NCI-H1048 (cell line): ENCODE measurements around the gene ACOX3.
"Not testable (repeated sequence)": the region's sequence is repeated elsewhere in the genome, so short reads cannot be mapped to it uniquely, and the experiment has no call there.

ENCODE experiments used
- DNase-seq: peaks from one replicate; lab custom pipeline; 2025; lab: John Stamatoyannopoulos, UW

The ACOX3 gene

GRCh38 chr4:8352368-8353157 is 88.0 kb downstream of the ACOX3 start:
- no peak for DNase-seq

GRCh38 chr4:8351931-8352367 is 88.6 kb downstream of the ACOX3 start:
- no peak for DNase-seq

- no peak for DNase-seq
Observed at GRCh38 chr4:8350841-8351461, 89.6 kb downstream of the ACOX3 start.

- no peak for DNase-seq
Observed at GRCh38 chr4:8350352-8350751, 90.2 kb downstream of the ACOX3 start.

GRCh38 chr4:8349664-8350236 is 90.8 kb downstream of the ACOX3 start:
- DNase-seq, result no peak

GRCh38 chr4:8349236-8349635 is 91.3 kb downstream of the ACOX3 start:
- DNase-seq, result not testable (repeated sequence)

GRCh38 chr4:8348071-8348470 is 92.5 kb downstream of the ACOX3 start:
- DNase-seq, result no peak

- DNase-seq, result no peak
Observed at GRCh38 chr4:8347660-8348059, 92.9 kb downstream of the ACOX3 start.

- no peak for DNase-seq
Observed at GRCh38 chr4:8346838-8347605, 93.5 kb downstream of the ACOX3 start.

GRCh38 chr4:8345946-8346814 is 94.3 kb downstream of the ACOX3 start:
- no peak for DNase-seq

- DNase-seq, result no peak
Observed at GRCh38 chr4:8345053-8345945, 95.2 kb downstream of the ACOX3 start.

- no peak for DNase-seq
Observed at GRCh38 chr4:8344377-8344776, 96.1 kb downstream of the ACOX3 start.

GRCh38 chr4:8343967-8344331 is 96.6 kb downstream of the ACOX3 start:
- DNase-seq, result no peak

- DNase-seq, result no peak
Observed at GRCh38 chr4:8343262-8343966, 97.1 kb downstream of the ACOX3 start.

GRCh38 chr4:8342651-8343261 is 97.8 kb downstream of the ACOX3 start:
- DNase-seq, result no peak

- DNase-seq, result no peak
Observed at GRCh38 chr4:8341691-8342090, 98.8 kb downstream of the ACOX3 start.

- DNase-seq, result not testable (repeated sequence)
Observed at GRCh38 chr4:8341281-8341680, 99.2 kb downstream of the ACOX3 start.

GRCh38 chr4:8340781-8341241 is 99.7 kb downstream of the ACOX3 start:
- DNase-seq, result no peak

GRCh38 chr4:8338351-8338961 is 102.1 kb downstream of the ACOX3 start:
- no peak for DNase-seq
